A673 (cell line): ENCODE measurements around the gene ATP2B3.

ENCODE experiments used
- CTCF ChIP-seq: fragments of 300-800, 200-600 bp; sonication (generic); conservative IDR thresholded peaks from 2 replicates; pipeline ENCODE4 v1.5.1; 2017; ENCODE audit warnings: low read depth, mild to moderate bottlenecking, antibody characterized with exemption, low read length, moderate library complexity, mixed read lengths
- EZH2 ChIP-seq: fragments of 200-600 bp; sonication (generic); IDR thresholded peaks from 2 replicates; pipeline ENCODE4 v1.6.1; 2017; ENCODE audit warnings: borderline replicate concordance, low read depth, mild to moderate bottlenecking, mixed read lengths, antibody characterized with exemption, low read length; ENCODE audit not compliant: poor library complexity, severe bottlenecking

- no peak for TF ChIP-seq EZH2
- peak; percentile 58 for TF ChIP-seq CTCF
These were observed 63.4 kb downstream of the ATP2B3 start for GRCh38 chrX:153580700-153581386.
